Measurements from ENCODE around the gene UCK2.

GRCh38 chr1:165888552-165888920, 61.1 kb downstream of the UCK2 start:
- no peak for TF ChIP-seq POLR2AphosphoS5 (IDR thresholded peaks at IDR 0.05; ENCODE audit: low read depth)
- TF ChIP-seq CTCF (IDR thresholded peaks at IDR 0.05; ENCODE audit: insufficient read depth, low read length) = no peak
- TF ChIP-seq REST (IDR thresholded peaks at IDR 0.05; ENCODE audit: insufficient replicate concordance, low read depth) = no peak
- TF ChIP-seq GABPA (IDR thresholded peaks at IDR 0.05; ENCODE audit: low read depth) = no peak
- no peak for TF ChIP-seq SPI1 (IDR thresholded peaks at IDR 0.05; ENCODE audit: borderline replicate concordance, low read depth)
